Lower leg skin (tissue), 4 donors: Measurements from ENCODE around the gene CCDC85C. TPM values are rescaled to one million over a fixed set of nuclear protein-coding genes. Genes with fewer than 3 reads are reported as not detected.
A peak's percentile ranks its signal among the peaks of the same experiment; 100 is the strongest.

Source experiments
- DNase-seq, 2 donors: peaks; one replicate each; pipeline ENCODE4 v3.0.0-alpha.2; 2019; ENCODE audit warnings: low spot score in 2 of 2
- H3K4me3 ChIP-seq: fragments of 200-600 bp; sonication (generic); 2 replicates; pipeline ENCODE4 v1.5.1; 2017; ENCODE audit warnings: mild to moderate bottlenecking, low read depth; ENCODE audit not compliant: poor library complexity, severe bottlenecking
- POLR2A ChIP-seq, 2 donors: fragments of 450-650 bp; IDR thresholded peaks; one replicate each; pipeline ENCODE4 v1.6.1; 2016 to 2017; ENCODE audit warnings: antibody characterized with exemption in 2 of 2, mild to moderate bottlenecking in 1 of 2, moderate library complexity in 1 of 2
- WGBS, 2 donors: methylation state at CpG; one replicate each; pipeline ENCODE4 v1.1.5; 2018; 5-methylcytosine and 5-hydroxymethylcytosine counted together
- intact Hi-C: fragments of 100-400 bp; cut with DNase I; formaldehyde crosslinking; loops from one replicate; pipeline ENCODE4 v1.15.0; 2023; ENCODE audit warnings: low total_unique reads
- total RNA-seq, 4 donors: library from RNA; depleted of rRNA; stranded (reverse); fragments of >200 nt; gene quantifications; one replicate each; pipeline ENCODE4 v1.1.0, GENCODE V29; 2016
- TF ChIP-seq, protein P1 (sequence below), 3 donors: fragments of 450-650 bp; IDR thresholded peaks; one replicate each; pipeline ENCODE4 v1.5.1; 2016; ENCODE audit warnings: antibody characterized with exemption in 3 of 3, mild to moderate bottlenecking in 3 of 3, moderate library complexity in 2 of 3

Gene CCDC85C
- total RNA-seq, 4 donors from 2014 or later: 17.2 to 47.7 (median 33.3) TPM

DNA sequence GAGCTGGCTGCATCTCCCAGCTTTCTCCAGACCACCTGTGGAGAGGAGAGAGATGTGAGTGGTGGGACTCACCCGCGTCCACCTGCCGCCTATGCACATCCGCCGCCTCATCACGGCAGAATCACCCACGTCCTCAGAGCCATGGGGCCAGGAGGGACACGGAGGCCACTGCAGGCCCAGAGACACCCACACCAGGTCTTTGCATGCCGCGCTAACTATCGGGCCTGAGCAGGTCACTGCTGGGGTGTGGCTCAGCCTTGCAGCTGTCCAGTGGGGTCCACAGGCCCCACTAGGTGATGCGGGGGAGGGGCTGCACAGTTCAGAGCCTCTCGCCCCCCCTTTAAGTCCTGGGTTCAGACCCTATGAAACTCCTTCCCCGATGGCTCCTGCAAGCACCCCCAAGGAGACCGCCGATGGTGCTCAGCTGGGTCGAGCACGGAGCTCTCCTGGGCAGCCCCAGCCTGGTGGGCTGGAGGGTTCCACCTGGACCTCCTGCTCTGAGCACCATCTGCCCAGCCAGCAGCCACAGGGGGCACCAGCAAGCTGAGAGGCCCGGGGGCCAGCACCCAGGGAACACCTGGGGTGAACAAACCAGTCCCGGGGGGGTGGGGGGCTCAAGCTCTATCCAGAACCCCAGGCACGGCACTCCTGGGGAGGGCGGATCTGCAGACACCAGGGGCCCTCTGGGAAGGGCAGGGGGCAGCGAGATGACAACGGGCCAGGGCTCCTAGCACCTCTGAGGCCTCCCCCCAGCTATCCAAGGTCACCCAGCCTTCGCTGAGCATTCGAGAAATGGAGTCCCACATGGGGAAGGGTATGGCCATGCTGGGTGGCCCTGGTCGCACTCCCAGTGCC lies 88.5 kb downstream of the CCDC85C start:
- no peak overlapping the region for H3K4me3 ChIP-seq
- WGBS, 2 donors: 84 to 88% methylated on average over 18 to 26 of the region's 27 CpGs
- no peak for TF ChIP-seq POLR2A (IDR thresholded peaks at IDR 0.05)
- TF ChIP-seq, protein P1, sequence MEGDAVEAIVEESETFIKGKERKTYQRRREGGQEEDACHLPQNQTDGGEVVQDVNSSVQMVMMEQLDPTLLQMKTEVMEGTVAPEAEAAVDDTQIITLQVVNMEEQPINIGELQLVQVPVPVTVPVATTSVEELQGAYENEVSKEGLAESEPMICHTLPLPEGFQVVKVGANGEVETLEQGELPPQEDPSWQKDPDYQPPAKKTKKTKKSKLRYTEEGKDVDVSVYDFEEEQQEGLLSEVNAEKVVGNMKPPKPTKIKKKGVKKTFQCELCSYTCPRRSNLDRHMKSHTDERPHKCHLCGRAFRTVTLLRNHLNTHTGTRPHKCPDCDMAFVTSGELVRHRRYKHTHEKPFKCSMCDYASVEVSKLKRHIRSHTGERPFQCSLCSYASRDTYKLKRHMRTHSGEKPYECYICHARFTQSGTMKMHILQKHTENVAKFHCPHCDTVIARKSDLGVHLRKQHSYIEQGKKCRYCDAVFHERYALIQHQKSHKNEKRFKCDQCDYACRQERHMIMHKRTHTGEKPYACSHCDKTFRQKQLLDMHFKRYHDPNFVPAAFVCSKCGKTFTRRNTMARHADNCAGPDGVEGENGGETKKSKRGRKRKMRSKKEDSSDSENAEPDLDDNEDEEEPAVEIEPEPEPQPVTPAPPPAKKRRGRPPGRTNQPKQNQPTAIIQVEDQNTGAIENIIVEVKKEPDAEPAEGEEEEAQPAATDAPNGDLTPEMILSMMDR (IDR thresholded peaks at IDR 0.05): no peak
- intact Hi-C loops: loop anchor here (10.0 kb wide), 1 partner anchor 369 kb away; no protein-coding TSS in a partner anchor
- DNase-seq: peak in 1 of 2 donors; percentile 79

DNA sequence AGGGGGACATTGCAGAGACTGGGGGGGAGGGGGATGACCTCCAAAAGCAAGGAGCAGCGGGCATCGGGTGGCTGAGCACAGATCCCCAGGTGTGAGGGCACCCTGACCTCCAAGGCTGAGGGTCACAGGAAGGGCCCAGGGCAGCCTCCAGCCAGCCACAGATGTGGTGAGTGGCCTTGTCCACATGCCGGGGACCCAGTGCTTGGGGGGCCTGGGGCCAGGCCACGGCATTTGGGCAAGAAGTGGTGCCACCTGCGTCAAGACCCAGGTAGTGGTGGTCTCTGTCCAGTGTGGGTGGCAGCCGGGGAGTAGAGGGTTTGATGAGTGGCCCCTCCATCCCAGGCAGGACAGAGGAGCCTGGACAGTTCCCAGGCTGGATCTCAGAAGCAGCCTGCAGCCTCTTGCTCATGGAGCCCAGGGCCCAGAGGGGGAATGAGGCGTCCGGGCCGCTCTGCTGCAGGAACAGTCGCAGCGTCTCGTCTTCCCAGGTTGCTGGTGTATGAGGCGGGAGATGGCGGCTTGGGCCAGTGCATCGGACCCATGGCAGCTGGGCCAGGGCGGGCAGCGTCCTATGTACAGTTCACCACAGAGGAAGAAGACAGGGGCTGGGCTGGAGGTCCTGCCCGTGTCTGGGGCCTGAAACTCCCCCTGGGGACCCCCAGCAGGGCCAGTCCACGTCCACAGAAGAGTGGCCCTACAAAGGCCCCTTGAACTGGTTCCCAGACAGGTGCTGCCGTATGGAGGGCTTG lies 89.3 kb downstream of the CCDC85C start:
- intact Hi-C loops: loop anchor here (10.0 kb wide), 1 partner anchor 370 kb away; no protein-coding TSS in a partner anchor
- DNase-seq: peak in 1 of 2 donors; percentile 83
- H3K4me3 ChIP-seq: no peak overlapping the region
- TF ChIP-seq, protein P1 (IDR thresholded peaks at IDR 0.05): no peak
- TF ChIP-seq POLR2A (IDR thresholded peaks at IDR 0.05): no peak
- 90 to 93% methylated on average over 19 of the region's 20 CpGs for WGBS, 2 donors

DNA sequence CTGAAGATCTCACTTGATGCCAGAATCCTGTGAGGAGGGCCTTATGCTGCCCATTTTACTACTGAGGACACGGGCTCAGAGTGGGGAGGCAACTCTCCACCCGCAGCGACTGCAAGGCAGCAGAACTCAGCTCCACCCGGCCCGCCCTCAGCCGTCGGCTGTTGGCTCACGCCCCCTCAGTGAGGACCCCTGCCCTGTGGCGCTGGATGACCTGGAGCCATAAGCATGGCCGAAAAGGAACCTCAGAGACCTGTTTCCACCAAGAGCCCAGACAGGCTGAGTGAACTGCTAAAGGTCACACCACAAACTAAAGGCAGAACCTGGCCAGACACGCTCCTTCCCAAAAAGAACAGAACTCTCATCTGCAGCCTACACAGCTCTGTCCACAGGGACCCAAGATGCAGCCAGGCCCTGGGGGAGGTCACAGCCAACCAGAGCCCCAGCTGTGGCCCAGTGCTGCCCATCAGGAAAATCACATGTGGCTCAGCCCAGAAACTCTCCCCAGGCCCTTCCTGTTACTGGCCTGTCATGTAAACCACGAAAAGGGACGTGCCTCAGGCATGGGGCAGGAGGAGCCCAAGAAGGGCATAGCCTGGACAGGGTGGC lies 90.0 kb downstream of the CCDC85C start:
- 61 to 74% methylated on average over 11 to 13 of the region's 13 CpGs for WGBS, 2 donors
- no peak overlapping the region for H3K4me3 ChIP-seq
- TF ChIP-seq, protein P1 (IDR thresholded peaks at IDR 0.05): no peak
- no peak for TF ChIP-seq POLR2A (IDR thresholded peaks at IDR 0.05)
- DNase-seq: peak in 1 of 2 donors; percentile 80
- intact Hi-C loops: loop anchor here (10.0 kb wide), 1 partner anchor 371 kb away; no protein-coding TSS in a partner anchor

DNA sequence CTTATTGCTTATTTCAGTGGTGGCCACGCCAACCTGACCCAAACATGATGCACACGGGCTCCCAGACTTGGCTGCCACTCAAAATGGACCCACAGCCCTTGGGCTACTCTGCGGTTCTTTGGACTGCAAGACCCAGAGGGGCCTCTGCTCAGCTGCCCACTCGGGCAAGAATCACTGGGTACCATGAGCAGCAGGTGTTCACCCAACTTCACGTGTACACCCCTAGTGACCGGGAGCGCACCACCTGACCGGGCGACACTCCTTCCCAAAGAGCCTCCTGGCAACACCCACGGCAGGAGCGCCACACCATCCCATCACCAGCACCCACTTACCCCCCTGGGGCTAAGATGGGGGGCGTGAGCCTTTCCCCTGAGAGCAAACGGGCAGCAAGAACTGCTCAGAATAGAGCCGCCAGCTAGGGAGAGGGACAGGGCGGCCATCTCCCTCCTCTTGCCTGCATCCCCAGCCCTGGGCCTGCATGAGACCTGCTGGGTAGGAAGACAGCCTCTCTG lies 90.8 kb downstream of the CCDC85C start:
- DNase-seq: peak in 1 of 2 donors; percentile 85
- intact Hi-C loops: loop anchor here (10.0 kb wide), 1 partner anchor 372 kb away; no protein-coding TSS in a partner anchor
- TF ChIP-seq POLR2A (IDR thresholded peaks at IDR 0.05): no peak
- TF ChIP-seq, protein P1 (IDR thresholded peaks at IDR 0.05): no peak

DNA sequence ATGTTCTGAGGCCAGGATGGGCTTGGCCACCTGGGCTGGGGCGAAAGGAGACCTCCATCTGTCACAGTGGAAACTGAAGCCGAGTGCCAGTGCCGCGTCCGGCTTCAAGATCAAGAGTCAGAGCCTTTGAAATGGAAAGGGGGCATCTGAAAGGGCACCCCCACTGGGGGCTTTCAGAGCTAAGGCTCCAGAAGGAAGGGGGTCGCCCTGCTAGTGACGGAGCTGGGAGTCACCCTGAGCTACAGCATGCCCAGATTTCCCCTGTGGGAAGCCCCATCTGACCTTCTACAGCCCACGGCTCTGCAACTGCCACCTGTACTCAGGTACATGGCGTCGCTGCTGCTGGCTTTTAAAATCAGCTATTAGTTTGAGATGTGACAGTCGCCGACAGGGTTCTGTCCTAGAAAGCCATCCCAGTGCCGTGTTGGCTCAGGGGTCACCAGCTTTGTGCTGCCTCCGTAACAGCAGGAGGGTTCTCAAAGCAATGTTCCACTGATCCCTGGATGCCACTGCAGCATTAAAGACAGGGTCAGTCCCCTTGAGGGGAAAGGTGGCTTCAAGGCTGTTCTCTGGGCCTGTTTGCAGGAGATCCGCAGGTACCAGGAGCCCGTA lies 91.3 kb downstream of the CCDC85C start:
- H3K4me3 ChIP-seq: no peak overlapping the region
- WGBS, 2 donors: 89 to 90% methylated on average over 16 of the region's 16 CpGs
- no peak for TF ChIP-seq POLR2A (IDR thresholded peaks at IDR 0.05)
- TF ChIP-seq, protein P1 (IDR thresholded peaks at IDR 0.05): no peak
- peak in 1 of 2 donors; percentile 82 for DNase-seq
- intact Hi-C loops: loop anchor here (10.0 kb wide), 1 partner anchor 372 kb away; no protein-coding TSS in a partner anchor

More for the DNA sequence above, 90.8 kb downstream of the CCDC85C start:
- H3K4me3 ChIP-seq: no peak overlapping the region
- 82 to 92% methylated on average over 9 to 15 of the region's 15 CpGs for whole genome bisulfite sequencing, 2 donors
